K562 (cell line): ENCODE measurements around the gene ACER3. TPM values are rescaled to one million over a fixed set of nuclear protein-coding genes. Genes with fewer than 3 reads are reported as not detected.

Source experiments
- E2F6 ChIP-seq, 2 experiments: IDR thresholded peaks; 2 replicates each; pipeline ENCODE4 v1.6.1; 2011; ENCODE audit warnings: borderline replicate concordance in 1 of 2, control low read depth in 1 of 2, low read depth in 1 of 2, low read length in 1 of 2, mild to moderate bottlenecking in 1 of 2, mixed read lengths in 1 of 2, moderate library complexity in 1 of 2; ENCODE audit not compliant: insufficient read depth in 1 of 2, insufficient read length in 1 of 2, poor library complexity in 1 of 2, severe bottlenecking in 1 of 2; ENCODE audit errors: extremely low read depth in 1 of 2
- FOXM1 ChIP-seq, 2 experiments: fragments of 450-650 bp in 1 of 2; sonication (generic) in 1 of 2; formaldehyde crosslinking in 1 of 2; IDR thresholded peaks; 2 replicates each; pipeline versions ENCODE4 v1.6.1 to v1.9.0; 2017 to 2022; ENCODE audit warnings: low read depth in 2 of 2, mild to moderate bottlenecking in 2 of 2, missing genetic modification reagents in 1 of 2, moderate library complexity in 1 of 2
- JUND ChIP-seq, 2 experiments: IDR thresholded peaks; 2 replicates in 1 of 2; 3 replicates in 1 of 2; pipeline ENCODE4 v1.6.1; 2011; ENCODE audit warnings: borderline replicate concordance in 2 of 2, low read depth in 2 of 2, low read length in 2 of 2, improper control_type of control experiment in 1 of 2, missing biosample characterization in 1 of 2, missing genetic modification characterization in 1 of 2, missing genetic modification reagents in 1 of 2
- MCM2 ChIP-seq: fragments of 450-650 bp; IDR thresholded peaks from 2 replicates; pipeline ENCODE4 v1.6.1; 2017; ENCODE audit warnings: low read depth, mild to moderate bottlenecking
- PCBP2 ChIP-seq: fragments of 200-400 bp; formaldehyde crosslinking; IDR thresholded peaks from 2 replicates; pipeline ENCODE4 v1.6.1; 2018; ENCODE audit warnings: low read length, low read depth, mild to moderate bottlenecking, moderate library complexity; ENCODE audit not compliant: poor library complexity, severe bottlenecking
- REST ChIP-seq, 2 experiments: fragments of 450-650 bp; formaldehyde crosslinking in 1 of 2; IDR thresholded peaks; 2 replicates each; pipeline versions ENCODE4 v1.4.0 to v1.6.1; 2014 to 2020; ENCODE audit warnings: mild to moderate bottlenecking in 2 of 2, borderline replicate concordance in 1 of 2, low read depth in 1 of 2
- SMAD3 ChIP-seq: fragments of 450-650 bp; formaldehyde crosslinking; conservative IDR thresholded peaks from 2 replicates; pipeline ENCODE4 v1.4.0; 2020; ENCODE audit warnings: mild to moderate bottlenecking
- TAL1 ChIP-seq: fragments of 450-650 bp; IDR thresholded peaks from 2 replicates; pipeline ENCODE4 v1.6.1; 2016; ENCODE audit warnings: mild to moderate bottlenecking
- ZBTB1 ChIP-seq: sonication (generic); formaldehyde crosslinking; IDR thresholded peaks from 2 replicates; pipeline ENCODE4 v1.8.1; 2023; ENCODE audit warnings: missing genetic modification reagents, low read depth, mild to moderate bottlenecking, borderline replicate concordance
- ZNF280A ChIP-seq: fragments of 450-650 bp; IDR thresholded peaks from 2 replicates; pipeline ENCODE4 v1.6.1; 2018; ENCODE audit warnings: mild to moderate bottlenecking, low read depth; ENCODE audit not compliant: partially characterized antibody
- polyA plus RNA-seq, 8 experiments: library from polyadenylated mRNA; depleted of rRNA in 4 of 8; stranded (reverse) in 5 of 8; unstranded in 3 of 8; fragments of >200 nt; fragmentation: Nextera tagmentation in 2 of 8; fragmentation: Illumina TruSeq in 1 of 8; extraction: Ambion mirVana in 2 of 8; extraction: Trizol in 1 of 8; gene quantifications; 2 replicates each; pipeline versions ENCODE4 v1.2.1 to v1.2.3, GENCODE V29; 2011 to 2014; ENCODE audit warnings: inconsistent platforms in 1 of 8, missing spikeins in 1 of 8
- total RNA-seq, 7 experiments: library from RNA; depleted of rRNA in 6 of 7; stranded (reverse); fragments of >200 nt in 6 of 7; fragmentation: Illumina TruSeq in 2 of 7; extraction: Trizol in 2 of 7; gene quantifications; 2 replicates each; pipeline versions ENCODE4 v1.2.1 to v1.2.3, GENCODE V29; 2011 to 2021; ENCODE audit warnings: low replicate concordance in 1 of 7

Gene ACER3
- total and polyA plus RNA-seq, 9 of the 15 experiments (the other 6 are each of a cell fraction or from before 2014, with no cell fraction given): 2.0 to 23.8 (median 9.5) TPM

- TF ChIP-seq MCM2: no peak
- peak; percentile 61 to 73 for TF ChIP-seq E2F6 (IDR thresholded peaks at IDR 0.05; ENCODE audit: borderline replicate concordance in 1 of 2, extremely low read depth in 1 of 2, insufficient read depth in 1 of 2, insufficient read length in 1 of 2, low read depth in 1 of 2, low read length in 1 of 2, poor library complexity in 1 of 2, severe bottlenecking in 1 of 2)
- no peak for TF ChIP-seq PCBP2
- TF ChIP-seq SMAD3 (CRISPR knock-in tag): no peak
- TF ChIP-seq ZBTB1 (CRISPR knock-in tag): 0 out of 2 replicates have a peak, but pooled peaks have one; percentile 64
- TF ChIP-seq FOXM1 (IDR thresholded peaks at IDR 0.05; ENCODE audit: low read depth): no peak
- TF ChIP-seq FOXM1 (CRISPR knock-in tag; IDR thresholded peaks at IDR 0.05; ENCODE audit: low read depth): no peak
- TF ChIP-seq ZNF280A: no peak
- TF ChIP-seq TAL1: no peak
- 0 out of 2 replicates have a peak, but pooled peaks have one; percentile 15 for TF ChIP-seq JUND (IDR thresholded peaks at IDR 0.05; ENCODE audit: borderline replicate concordance, low read depth, low read length)
- no peak; the same call in 2 of the 3 replicates for TF ChIP-seq JUND (tag; IDR thresholded peaks at IDR 0.05; ENCODE audit: borderline replicate concordance, low read depth, low read length)
- peak; percentile 85 for TF ChIP-seq REST (IDR thresholded peaks at IDR 0.05; ENCODE audit: borderline replicate concordance)
- TF ChIP-seq REST (CRISPR knock-in tag; IDR thresholded peaks at IDR 0.05; ENCODE audit: low read depth): no peak
Observed at GRCh38 chr11:77046060-77046501, 185.4 kb downstream of the ACER3 start (continued).
